ENCODE measurements around the gene PPIL6.
A peak's percentile ranks its signal among the peaks of the same experiment; 100 is the strongest.
"Not testable (repeated sequence)": the region's sequence is repeated elsewhere in the genome, so short reads cannot be mapped to it uniquely, and the experiment has no call there.

The PPIL6 gene

DNA sequence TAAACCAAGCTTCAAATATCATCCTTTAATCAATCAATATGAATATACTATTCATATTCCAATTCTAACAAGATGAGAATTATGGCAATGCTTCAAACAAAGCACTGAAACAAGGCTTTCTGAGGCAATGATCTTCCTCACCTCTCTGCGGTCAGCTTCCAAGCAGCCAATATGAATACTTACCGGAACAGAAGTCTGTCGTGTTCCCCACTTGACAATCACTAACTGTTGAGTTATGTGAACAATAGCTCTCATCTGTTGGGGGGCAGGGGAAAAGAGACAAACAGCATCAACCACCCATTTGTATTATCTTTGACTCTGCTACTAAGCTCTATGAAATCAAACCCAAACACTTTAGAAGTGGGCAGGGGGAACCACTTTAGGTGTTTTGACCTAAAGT is 62.7 kb downstream of the PPIL6 start:
- ATAC-seq (no peak), DNase-seq (ENCODE audit: low spot score in 2 of 2) (no peak)
- peak overlapping the region; percentile 72 for H3K27ac Mint-ChIP-seq
- H3K36me3 Mint-ChIP-seq: peaks cover 100% of the 10 kb centered on the region
- H3K9me3 Mint-ChIP-seq: no peaks in the 10 kb centered on the region
- peak overlapping the region; percentile 82 for H3K4me3 Mint-ChIP-seq
- H3K4me1 Mint-ChIP-seq: peaks cover 61% of the 10 kb centered on the region

DNA sequence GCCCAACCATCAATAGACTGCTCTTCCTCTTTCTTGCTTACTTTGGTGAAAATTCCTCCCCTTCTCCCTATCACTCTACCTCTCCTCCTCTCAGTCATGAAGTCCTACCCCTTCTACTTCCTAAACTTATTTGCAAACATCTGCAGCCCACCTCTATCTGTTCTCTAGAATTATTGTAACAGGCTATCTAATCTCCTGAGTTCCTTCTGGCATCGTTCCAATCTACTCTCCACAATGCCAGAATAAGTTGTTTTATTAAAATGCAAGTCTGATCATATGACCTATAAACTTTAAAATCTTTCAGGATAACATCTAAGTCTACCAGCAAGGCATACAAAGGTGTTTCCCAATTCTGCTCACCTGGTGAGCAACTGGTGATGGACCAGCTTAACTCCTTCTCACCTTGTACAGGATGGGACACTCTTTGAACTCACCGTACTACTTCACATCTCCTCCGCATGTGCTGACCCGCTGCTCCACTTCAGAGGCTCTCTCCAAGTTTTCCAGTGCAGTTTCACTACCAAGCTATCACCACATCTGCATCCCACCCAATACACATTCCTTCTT is 66.0 kb downstream of the PPIL6 start:
- DNase-seq (ENCODE audit: low spot score in 2 of 2) (no peak), ATAC-seq (no peak)
- Mint-ChIP-seq H3K9me3 (no peaks in the 10 kb centered on the region), H3K36me3 (peaks cover 100% of the 10 kb centered on the region), H3K4me1 (peaks cover 66% of the 10 kb centered on the region), H3K4me3 (peak overlapping the region; percentile 52), H3K27ac (peak overlapping the region; percentile 89)

DNA sequence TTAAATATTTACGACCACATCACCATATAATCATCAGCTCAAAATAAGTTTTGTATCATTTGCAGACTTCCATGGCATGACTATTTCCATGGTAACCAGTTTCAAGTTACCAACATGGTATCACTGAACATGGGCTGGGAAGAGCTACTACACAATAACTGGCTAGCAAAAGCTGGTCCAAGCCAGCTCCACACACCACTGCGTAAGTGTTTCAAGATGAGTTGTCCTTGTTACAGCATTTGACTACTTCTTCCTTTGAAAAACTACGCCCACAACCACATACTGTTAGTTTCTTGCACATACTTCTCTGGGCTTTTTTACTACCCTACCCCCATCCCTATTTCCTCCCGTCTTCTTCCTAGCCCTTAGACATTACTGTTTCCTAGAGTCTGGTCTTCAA is 66.7 kb downstream of the PPIL6 start:
- DNase-seq (ENCODE audit: low spot score in 2 of 2) (peak; percentile 24 to 74), ATAC-seq (peak; percentile 98)
- peak overlapping the region; percentile 52 for H3K4me3 Mint-ChIP-seq
- H3K4me1 Mint-ChIP-seq: peaks cover 59% of the 10 kb centered on the region
- H3K9me3 Mint-ChIP-seq: no peaks in the 10 kb centered on the region
- peak overlapping the region; percentile 89 for H3K27ac Mint-ChIP-seq
- peaks cover 100% of the 10 kb centered on the region for H3K36me3 Mint-ChIP-seq

DNA sequence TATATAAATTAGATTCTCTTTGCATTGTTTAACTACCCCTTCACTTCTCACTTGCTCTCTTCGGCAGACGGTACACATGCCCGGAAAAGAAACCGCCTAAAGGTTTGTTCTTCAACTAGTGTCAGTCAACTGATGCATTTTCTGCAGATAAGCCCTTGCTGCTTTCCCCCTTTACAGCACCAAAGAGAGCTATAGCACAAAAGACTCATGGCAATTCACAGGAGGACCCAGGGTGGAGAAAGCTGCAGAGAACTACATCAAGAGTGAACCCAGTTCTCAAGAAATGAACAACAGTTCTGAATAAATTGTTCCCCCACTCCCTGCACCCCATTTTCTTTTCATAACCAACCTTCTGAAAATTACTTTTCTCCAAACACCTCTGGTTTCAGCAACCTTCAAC is 67.1 kb downstream of the PPIL6 start:
- no peaks in the 10 kb centered on the region for H3K9me3 Mint-ChIP-seq
- H3K36me3 Mint-ChIP-seq: peaks cover 100% of the 10 kb centered on the region
- no peak for ATAC-seq
- H3K4me3 Mint-ChIP-seq: peak overlapping the region; percentile 52
- peaks cover 55% of the 10 kb centered on the region for H3K4me1 Mint-ChIP-seq
- DNase-seq (ENCODE audit: low spot score in 2 of 2): peak in 1 of 2 donors; percentile 67
- peak overlapping the region; percentile 89 for H3K27ac Mint-ChIP-seq

DNA sequence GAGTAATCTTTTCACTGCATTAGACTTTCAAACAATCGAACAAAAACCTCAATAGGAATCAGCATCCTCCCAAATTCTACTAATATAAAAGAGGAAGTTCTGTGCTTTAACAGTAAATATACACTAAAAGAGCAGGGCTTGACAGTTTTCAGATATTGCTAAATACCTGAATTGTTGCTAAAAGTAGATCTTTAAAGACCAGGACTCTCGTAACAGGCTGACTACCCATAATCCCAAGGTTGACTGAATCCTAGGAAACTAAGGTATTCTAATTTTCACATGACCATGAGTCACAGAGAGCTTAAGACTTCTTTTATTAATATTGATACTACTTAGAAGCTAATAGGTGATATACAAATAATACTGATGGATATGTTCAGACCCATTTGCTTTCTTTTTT is 68.3 kb downstream of the PPIL6 start:
- no peaks in the 10 kb centered on the region for H3K9me3 Mint-ChIP-seq
- H3K27ac Mint-ChIP-seq: peak overlapping the region; percentile 62
- H3K4me3 Mint-ChIP-seq: peak overlapping the region; percentile 48
- ATAC-seq (no peak), DNase-seq (ENCODE audit: low spot score in 2 of 2) (no peak)
- peaks cover 49% of the 10 kb centered on the region for H3K4me1 Mint-ChIP-seq
- H3K36me3 Mint-ChIP-seq: peaks cover 100% of the 10 kb centered on the region

DNA sequence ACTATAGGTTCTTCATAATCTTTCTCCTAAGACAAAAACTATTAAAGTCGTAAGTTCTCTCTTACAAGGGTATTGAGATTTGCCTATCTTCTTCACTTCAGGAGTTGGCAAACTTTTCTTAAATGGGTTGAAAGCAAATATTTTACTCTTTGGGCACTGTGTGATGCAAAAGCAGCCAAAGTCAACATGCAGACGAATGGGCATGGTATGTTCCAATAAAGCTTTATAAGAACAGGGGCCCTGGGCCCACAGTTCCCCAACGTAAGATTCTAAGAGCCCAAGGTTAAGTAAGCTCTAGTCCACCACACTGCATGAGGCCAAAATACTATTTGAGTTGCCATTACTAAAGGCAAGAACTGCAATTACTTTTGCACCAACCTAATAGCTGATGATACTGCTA is 69.6 kb downstream of the PPIL6 start:
- H3K4me3 Mint-ChIP-seq: no peak overlapping the region
- DNase-seq (ENCODE audit: low spot score in 2 of 2): peak in 1 of 2 donors; percentile 23
- no peaks in the 10 kb centered on the region for H3K9me3 Mint-ChIP-seq
- no peak overlapping the region for H3K27ac Mint-ChIP-seq
- H3K36me3 Mint-ChIP-seq: peaks cover 100% of the 10 kb centered on the region
- ATAC-seq: no peak
- H3K4me1 Mint-ChIP-seq: peaks cover 46% of the 10 kb centered on the region

DNA sequence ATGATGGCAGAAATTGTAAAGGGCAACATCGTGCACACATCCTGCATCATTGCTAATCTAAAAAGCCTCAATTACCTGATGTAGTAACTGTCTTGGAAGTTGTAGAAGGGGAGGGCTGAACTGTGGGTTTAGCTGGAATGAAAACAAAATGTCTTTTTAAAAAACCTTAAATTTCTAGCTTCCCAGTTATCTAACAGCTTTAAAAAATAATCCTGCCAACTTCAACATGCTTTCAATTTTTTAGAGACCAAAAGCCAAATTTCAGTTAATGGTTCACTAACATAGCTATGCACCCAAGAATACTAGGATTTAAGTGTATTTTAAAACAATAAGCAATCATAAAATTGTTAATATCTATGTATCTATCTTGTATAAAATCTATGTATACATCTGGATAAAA is 70.1 kb downstream of the PPIL6 start:
- Mint-ChIP-seq H3K4me3 (no peak overlapping the region), H3K36me3 (peaks cover 100% of the 10 kb centered on the region), H3K4me1 (peaks cover 45% of the 10 kb centered on the region), H3K9me3 (no peaks in the 10 kb centered on the region), H3K27ac (no peak overlapping the region)
- DNase-seq (ENCODE audit: low spot score in 2 of 2) (no peak), ATAC-seq (no peak)

DNA sequence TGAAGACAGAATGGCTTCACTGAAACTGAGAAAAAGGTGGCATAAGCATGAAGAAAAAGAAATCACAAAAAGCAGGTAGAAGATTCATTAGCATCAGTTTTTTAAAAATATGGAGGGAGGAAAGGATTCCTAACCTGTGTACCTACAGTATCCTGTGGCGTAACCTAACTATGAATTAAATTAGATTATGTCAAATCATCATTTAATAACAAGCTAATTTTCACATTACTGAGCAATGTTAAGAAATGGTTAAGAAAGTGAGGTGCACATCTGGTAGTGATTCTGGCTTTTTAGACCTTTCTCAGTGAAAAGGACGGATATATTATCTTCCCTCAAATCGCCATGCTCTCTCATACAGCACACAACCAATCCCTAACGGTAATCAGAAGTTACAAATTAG is 70.7 kb downstream of the PPIL6 start:
- Mint-ChIP-seq H3K4me3 (no peak overlapping the region), H3K4me1 (peaks cover 38% of the 10 kb centered on the region), H3K27ac (no peak overlapping the region), H3K36me3 (peaks cover 100% of the 10 kb centered on the region), H3K9me3 (no peaks in the 10 kb centered on the region)
- ATAC-seq: no peak
- no peak for DNase-seq (ENCODE audit: low spot score in 2 of 2)

DNA sequence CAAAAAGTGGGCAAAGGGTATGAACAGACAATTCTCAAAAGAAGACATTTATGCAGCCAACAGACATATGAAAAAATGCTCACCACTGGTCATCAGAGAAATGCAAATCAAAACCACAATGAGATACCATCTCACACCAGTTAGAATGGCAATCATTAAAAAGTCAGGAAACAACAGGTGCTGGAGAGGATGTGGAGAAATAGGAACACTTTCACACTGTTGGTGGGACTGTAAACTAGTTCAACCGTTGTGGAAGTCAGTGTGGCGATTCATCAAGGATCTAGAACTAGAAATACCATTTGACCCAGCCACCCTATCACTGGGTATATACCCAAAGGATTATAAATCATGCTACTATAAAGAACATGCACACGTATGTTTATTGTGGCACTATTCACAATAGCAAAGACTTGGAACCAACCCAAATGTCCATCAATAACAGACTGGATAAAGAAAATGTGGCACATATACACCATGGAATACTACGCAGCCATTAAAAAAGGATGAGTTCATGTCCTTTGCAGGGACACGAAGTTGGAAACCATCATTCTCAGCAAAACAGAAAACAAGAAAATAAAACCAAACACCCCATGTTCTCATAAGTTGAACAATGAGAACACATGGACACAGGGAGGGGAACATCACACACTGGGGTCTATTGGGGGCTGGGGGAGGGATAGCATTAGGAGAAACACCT is 75.9 kb downstream of the PPIL6 start:
- peaks cover 24% of the 10 kb centered on the region for H3K4me1 Mint-ChIP-seq

DNA sequence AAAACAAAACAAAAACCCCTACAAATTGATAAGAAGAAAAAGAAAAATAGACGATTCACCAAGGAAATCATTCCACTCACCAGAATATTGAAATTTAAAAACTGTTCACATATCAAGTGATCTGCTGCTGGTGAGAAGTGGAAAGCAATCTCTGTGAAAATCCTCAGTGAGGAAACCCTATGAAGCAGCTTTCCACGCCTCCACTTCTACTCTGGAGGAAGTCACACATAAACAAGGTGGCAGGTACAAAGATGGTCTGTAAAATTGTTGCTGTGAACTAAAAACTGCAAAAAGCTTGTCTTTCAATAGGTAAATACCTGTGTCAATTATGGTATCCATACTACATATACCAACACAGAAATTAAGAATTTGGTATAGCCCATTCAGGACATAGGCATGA is 76.7 kb downstream of the PPIL6 start:
- peak overlapping the region; percentile 50 for H3K27ac Mint-ChIP-seq

More for the DNA sequence above, 75.9 kb downstream of the PPIL6 start:
- Mint-ChIP-seq H3K36me3 (peaks cover 99% of the 10 kb centered on the region), H3K27ac (peak overlapping the region; percentile 50)
- DNase-seq (ENCODE audit: low spot score in 2 of 2); H3K9me3 Mint-ChIP-seq; H3K4me3 Mint-ChIP-seq; ATAC-seq: not testable (repeated sequence)

DNA sequence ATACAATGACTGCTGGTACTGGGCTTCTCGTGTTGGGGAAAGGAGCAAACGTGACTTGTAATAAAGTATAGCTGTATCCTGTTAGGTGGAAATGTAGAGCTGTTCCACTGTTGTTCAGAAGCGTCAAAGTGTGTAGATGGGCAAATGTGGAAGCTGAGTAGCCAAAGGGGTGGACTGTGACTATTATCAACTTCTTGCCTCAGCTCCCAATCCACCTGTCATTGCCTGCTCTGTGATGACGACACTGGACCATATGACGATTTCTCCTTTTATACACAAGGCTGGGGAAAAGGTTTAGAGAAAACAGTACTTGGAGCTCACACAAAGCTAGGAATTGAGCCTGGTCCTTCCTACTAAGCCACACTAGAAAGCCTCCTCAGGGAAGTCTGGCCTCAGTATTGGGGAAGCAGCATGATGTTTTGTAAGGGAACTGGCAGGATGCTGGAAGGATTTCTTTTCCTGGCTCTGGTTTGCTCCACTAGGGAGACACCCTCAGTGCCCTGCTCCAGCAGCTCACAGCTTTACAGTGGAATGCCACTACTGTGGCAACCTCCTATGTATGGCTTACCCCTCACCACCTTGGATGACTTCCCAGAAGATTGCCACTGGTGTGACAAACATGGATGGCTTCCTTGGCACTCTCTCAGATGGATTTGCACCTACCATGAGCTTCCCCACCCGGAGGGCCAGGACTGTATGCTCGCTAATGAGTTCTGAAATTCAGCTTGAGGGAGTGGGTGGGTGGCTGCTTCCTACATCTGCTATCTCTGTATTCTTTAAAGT is 78.1 kb downstream of the PPIL6 start:
- peaks cover 23% of the 10 kb centered on the region for H3K4me1 Mint-ChIP-seq
- H3K36me3 Mint-ChIP-seq: peaks cover 81% of the 10 kb centered on the region
- no peak for DNase-seq (ENCODE audit: low spot score in 2 of 2)
- H3K4me3 Mint-ChIP-seq: no peak overlapping the region
- ATAC-seq: no peak
- no peaks in the 10 kb centered on the region for H3K9me3 Mint-ChIP-seq
- no peak overlapping the region for H3K27ac Mint-ChIP-seq

More for the DNA sequence above, 76.7 kb downstream of the PPIL6 start:
- DNase-seq (ENCODE audit: low spot score in 2 of 2): no peak
- ATAC-seq: no peak
- no peaks in the 10 kb centered on the region for H3K9me3 Mint-ChIP-seq
- peaks cover 95% of the 10 kb centered on the region for H3K36me3 Mint-ChIP-seq
- no peak overlapping the region for H3K4me3 Mint-ChIP-seq
- peaks cover 24% of the 10 kb centered on the region for H3K4me1 Mint-ChIP-seq

DNA sequence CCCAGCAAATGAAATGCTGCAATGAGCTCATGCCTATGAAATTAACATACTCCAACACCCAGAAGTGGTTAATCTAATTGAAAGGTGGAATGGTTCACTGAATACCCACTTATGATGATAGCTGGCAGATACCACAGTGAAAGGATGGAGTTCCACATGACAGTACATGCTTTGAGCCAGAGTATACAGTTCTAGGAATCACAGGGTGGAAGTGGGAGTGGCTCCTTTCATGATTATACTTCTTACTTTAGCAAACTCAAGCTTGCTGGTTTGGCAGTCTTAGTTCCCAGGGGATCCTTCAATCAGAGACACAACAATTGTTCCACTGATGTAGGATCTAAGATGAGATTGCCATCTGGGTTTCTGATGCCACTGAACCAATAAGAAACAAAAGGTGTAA is 79.6 kb downstream of the PPIL6 start:
- H3K27ac Mint-ChIP-seq: peak overlapping the region; percentile 64
- no peak overlapping the region for H3K4me3 Mint-ChIP-seq
- ATAC-seq (no peak), DNase-seq (ENCODE audit: low spot score in 2 of 2) (no peak)
- peaks cover 18% of the 10 kb centered on the region for H3K4me1 Mint-ChIP-seq
- H3K36me3 Mint-ChIP-seq: peaks cover 73% of the 10 kb centered on the region
- H3K9me3 Mint-ChIP-seq: no peaks in the 10 kb centered on the region

DNA sequence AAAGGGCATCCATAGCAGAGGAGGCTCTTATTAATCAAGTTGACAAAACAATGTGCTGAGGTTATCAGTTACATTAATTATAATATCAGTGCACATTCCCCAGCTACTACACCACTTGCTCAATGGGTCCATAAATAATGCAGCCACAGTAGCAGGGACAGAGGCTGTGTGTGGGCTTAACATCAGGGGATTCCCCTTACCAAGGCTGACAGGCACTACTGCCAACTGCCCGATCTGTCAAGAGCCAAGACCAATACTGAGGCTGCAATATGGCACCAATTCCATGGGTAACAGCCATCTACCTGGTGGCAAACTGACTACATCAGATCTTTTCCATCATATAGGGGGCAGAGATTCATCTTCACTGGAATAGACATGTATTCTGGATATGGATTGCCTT is 80.1 kb downstream of the PPIL6 start:
- Mint-ChIP-seq H3K4me1 (peaks cover 18% of the 10 kb centered on the region), H3K27ac (peak overlapping the region; percentile 64), H3K9me3 (no peaks in the 10 kb centered on the region), H3K4me3 (no peak overlapping the region), H3K36me3 (peaks cover 67% of the 10 kb centered on the region)
- DNase-seq (ENCODE audit: low spot score in 2 of 2): no peak
- no peak for ATAC-seq

DNA sequence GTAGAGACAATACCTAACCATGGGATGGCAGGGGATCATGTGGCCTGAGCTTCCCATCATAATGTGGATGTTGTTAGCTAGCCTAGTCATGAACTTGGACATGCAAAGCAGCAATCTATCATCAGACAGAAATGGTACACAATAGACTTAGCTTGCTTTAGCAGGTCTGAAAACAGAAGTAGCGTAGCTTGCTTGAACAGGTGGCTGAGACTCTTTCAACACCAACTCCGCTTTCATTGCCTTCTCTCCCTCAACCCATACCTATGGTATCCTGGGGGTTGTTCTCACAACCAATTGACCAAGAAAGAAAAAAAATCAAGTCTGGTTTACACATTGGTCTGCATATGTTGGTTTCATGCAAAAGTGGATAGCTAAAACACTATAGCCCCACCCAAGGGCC is 81.2 kb downstream of the PPIL6 start:
- ATAC-seq: no peak
- DNase-seq (ENCODE audit: low spot score in 2 of 2): no peak
- Mint-ChIP-seq H3K27ac (no peak overlapping the region), H3K4me3 (no peak overlapping the region), H3K4me1 (peaks cover 18% of the 10 kb centered on the region), H3K36me3 (peaks cover 57% of the 10 kb centered on the region), H3K9me3 (no peaks in the 10 kb centered on the region)

DNA sequence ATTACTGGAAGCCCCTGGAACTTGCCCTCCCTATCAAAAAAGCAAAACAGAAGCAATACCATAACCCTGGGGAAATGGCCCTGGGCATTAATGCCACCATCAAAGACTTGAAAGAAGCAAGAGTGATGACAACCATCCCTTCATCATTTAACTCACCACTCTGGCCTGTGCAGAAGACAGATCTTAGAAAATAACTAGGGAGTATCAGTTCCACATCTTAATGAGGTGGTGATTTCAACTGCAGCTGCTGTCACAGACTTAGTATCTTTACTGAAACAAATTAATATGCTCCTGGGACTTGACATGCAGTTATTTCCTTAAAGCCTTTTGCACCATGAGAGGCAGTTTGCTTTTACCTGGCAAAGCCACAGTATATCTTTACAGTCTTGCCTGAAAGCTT is 82.2 kb downstream of the PPIL6 start:
- peak overlapping the region; percentile 12 for H3K27ac Mint-ChIP-seq
- DNase-seq (ENCODE audit: low spot score in 2 of 2): no peak
- H3K9me3 Mint-ChIP-seq: no peaks in the 10 kb centered on the region

DNA sequence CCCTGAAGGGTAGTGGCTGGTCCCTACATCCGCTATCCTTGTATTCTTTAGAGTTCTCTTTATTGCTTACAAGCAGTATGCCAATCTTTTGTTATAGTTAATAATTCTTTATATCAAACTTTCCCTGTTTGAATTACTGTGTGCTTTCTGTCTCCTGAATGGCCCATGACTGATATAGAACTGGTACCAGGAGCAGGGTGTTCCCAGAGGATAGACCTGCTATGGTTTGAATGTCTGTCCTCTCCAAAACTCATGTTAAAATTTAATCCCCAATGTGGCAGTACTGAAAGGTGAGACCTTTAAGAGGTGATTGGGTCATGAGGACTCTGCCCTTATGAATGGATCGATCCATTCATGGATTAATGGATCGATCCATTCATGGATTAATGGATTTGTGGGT is 84.2 kb downstream of the PPIL6 start:
- no peaks in the 10 kb centered on the region for H3K9me3 Mint-ChIP-seq
- no peak overlapping the region for H3K4me3 Mint-ChIP-seq
- ATAC-seq: no peak
- peaks cover 19% of the 10 kb centered on the region for H3K4me1 Mint-ChIP-seq
- H3K27ac Mint-ChIP-seq: no peak overlapping the region
- no peak for DNase-seq (ENCODE audit: low spot score in 2 of 2)
- peaks cover 39% of the 10 kb centered on the region for H3K36me3 Mint-ChIP-seq

More for the DNA sequence above, 82.2 kb downstream of the PPIL6 start:
- H3K4me3 Mint-ChIP-seq: no peak overlapping the region
- H3K4me1 Mint-ChIP-seq: peaks cover 11% of the 10 kb centered on the region
- peaks cover 56% of the 10 kb centered on the region for H3K36me3 Mint-ChIP-seq
- ATAC-seq: no peak

All from stimulated activated effector memory CD8-positive, alpha-beta T cell treated with anti-CD3 and anti-CD28 coated beads, Interleukin-12 subunit alpha, Interleukin-12 subunit beta, amount 100 ng/mL, for 72 hours (primary cell).